IMR-90 (cell line): Measurements from ENCODE around the gene GUCY2C.

Source experiments
- BHLHE40 ChIP-seq: fragments of 150-350 bp; IDR thresholded peaks from 2 replicates; pipeline ENCODE4 v1.6.1; 2016; ENCODE audit warnings: mild to moderate bottlenecking, low read depth, low read length
- CTCF ChIP-seq: conservative IDR thresholded peaks from 2 replicates; pipeline ENCODE4 v1.5.1; 2012; ENCODE audit warnings: mild to moderate bottlenecking, low read depth, low read length, improper control_type of control experiment
- MAFK ChIP-seq: IDR thresholded peaks from 2 replicates; pipeline ENCODE4 v1.6.1; 2012; ENCODE audit warnings: low read depth, low read length, improper control_type of control experiment
- MAZ ChIP-seq: IDR thresholded peaks from 2 replicates; pipeline ENCODE4 v1.6.1; 2012; ENCODE audit warnings: low read depth, mild to moderate bottlenecking, low read length, improper control_type of control experiment, moderate library complexity, borderline replicate concordance
- POLR2A ChIP-seq: IDR thresholded peaks from 2 replicates; pipeline ENCODE4 v1.6.1; 2012; ENCODE audit warnings: mild to moderate bottlenecking, low read depth, low read length
- RAD21 ChIP-seq: IDR thresholded peaks from 2 replicates; pipeline ENCODE4 v1.6.1; 2012; ENCODE audit warnings: low read length, improper control_type of control experiment
- RFX5 ChIP-seq: IDR thresholded peaks from 2 replicates; pipeline ENCODE4 v1.8.0; 2012; ENCODE audit warnings: low read depth, mild to moderate bottlenecking, low read length, moderate library complexity
- USF2 ChIP-seq: fragments of 150-350 bp; IDR thresholded peaks from 2 replicates; pipeline ENCODE4 v1.6.1; 2017; ENCODE audit warnings: mild to moderate bottlenecking, antibody characterized with exemption, low read length, low read depth

- no peak for TF ChIP-seq RAD21
- TF ChIP-seq CTCF: no peak
- no peak for TF ChIP-seq POLR2A
- TF ChIP-seq MAZ: no peak
- TF ChIP-seq BHLHE40: no peak
- TF ChIP-seq RFX5: no peak
- TF ChIP-seq MAFK: no peak
- TF ChIP-seq USF2: no peak
These were observed 2.2 kb downstream of the GUCY2C start for GRCh38 chr12:14694145-14694714.
